GM18507 (cell line): ENCODE results near the gene MRPL24.

Experiments used
- DNase-seq: peaks from one replicate; pipeline ENCODE4 v3.0.0; 2011; ENCODE audit warnings: low read depth; ENCODE audit not compliant: insufficient read length; ENCODE audit errors: extremely low spot score
- FAIRE-seq: peaks from 2 replicates; lab custom pipeline; 2011; peaks lifted over from hg19 to GRCh38; lab: Jason Lieb, UNC

Gene MRPL24

DNA sequence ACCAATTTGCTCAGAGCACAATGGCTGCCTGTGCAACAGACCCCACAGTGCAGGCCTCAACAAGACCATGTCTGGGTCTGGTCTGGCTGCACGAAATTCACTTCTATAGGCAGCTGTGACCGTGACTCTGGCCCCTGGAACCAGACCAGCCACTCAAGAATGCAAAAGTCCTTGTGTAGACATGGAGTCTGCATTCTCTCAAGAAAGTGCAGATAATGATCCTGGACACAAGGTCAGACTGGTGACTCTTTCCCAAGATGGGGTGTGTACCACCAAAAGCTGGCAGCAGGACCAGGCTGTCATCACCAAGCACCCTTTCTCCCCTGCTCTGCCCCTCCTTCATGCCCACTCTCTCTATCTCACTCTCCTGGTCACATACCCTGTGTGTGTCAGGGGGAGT, 19.8 kb downstream of the MRPL24 start:
- DNase-seq (no peak), FAIRE-seq (no peak)

GRCh38 chr1:156717351-156717750, 23.5 kb downstream of the MRPL24 start:
- FAIRE-seq (no peak), DNase-seq (no peak)

- FAIRE-seq (no peak), DNase-seq (no peak)
These were observed 26.1 kb downstream of the MRPL24 start for GRCh38 chr1:156714830-156715229.

DNA sequence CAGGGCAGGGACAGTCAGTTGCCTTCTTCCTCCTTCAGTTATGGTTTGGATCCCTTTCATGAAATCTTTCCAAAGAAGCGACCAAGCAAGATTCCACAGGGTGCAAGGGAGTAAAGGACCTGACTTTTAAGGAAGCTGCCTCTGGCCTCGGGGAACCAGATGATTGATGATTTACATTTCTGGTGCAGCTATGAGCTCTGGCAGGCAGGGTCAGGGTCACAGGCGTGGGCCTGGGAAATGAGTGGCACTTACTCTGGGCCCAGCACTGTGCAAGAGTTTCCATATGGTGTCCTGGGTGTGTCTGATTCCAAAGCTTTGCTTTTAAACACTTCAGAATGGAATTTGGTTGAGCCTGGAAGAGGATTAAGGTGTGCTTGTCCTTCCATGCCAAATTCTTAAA, 28.3 kb downstream of the MRPL24 start:
- FAIRE-seq: no peak

GRCh38 chr1:156711011-156711817, 29.7 kb downstream of the MRPL24 start:
- FAIRE-seq (no peak), DNase-seq (no peak)

More for the DNA sequence above, 28.3 kb downstream of the MRPL24 start:
- DNase-seq: no peak

DNA sequence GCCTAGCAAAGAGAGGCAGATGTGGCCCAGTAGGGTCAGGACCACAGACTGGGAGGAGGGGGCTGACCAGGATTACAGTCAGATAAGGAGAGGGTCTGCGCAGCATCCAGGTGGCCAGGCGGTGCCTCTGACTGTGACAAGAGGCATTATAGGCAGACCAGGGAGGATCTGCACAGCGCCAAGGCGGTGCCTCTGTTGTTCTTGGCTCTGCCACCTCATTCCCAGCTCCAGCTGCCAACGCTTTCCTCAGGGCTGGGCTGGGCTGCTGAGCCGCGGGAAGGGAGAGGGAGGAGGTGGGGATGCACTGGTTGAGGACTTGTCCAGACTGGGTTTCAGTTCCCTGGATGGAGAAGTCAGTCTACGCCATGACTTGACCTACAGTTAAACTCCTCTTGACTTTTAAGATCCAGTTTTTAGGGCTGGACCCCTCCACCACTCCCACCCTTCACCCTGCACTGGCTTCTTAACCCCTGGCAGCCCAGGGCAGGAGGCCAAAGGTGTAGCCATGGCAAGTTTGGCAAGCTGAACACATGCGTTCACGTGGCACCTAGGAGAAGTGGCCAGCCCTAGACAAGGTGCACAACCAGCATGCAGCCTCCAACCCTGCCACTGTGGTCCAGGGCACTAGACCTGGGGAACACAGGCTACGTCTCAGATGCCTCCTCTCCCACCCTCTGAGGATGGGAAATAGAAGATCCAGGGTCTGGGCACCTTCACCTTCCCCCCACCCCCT, 31.0 kb downstream of the MRPL24 start:
- DNase-seq: no peak
- FAIRE-seq: no peak

- FAIRE-seq (no peak), DNase-seq (no peak)
These were observed 31.9 kb downstream of the MRPL24 start for GRCh38 chr1:156709031-156709430.

DNA sequence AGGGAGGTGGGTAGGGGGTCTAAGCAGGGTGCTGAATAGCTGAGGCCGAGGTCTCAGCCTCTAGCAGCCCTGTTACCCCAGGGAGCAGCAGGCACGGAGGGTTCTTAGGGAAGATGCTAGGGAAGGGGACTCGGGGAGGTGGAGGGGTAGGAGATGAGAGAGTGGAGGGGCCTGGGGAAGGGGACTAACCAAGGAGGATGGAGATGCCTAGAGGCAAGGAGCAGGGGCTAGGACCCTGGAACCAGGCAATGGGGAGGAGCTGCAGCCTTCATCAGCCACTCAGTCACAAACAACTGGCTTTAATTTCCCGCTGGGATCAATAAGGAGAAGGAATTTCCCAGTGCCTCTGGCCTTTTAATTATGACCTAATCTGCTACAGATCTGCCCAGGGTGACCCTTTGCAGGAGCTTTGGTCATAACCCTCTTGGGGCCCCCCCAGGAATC, 32.6 kb downstream of the MRPL24 start:
- no peak for FAIRE-seq
- no peak for DNase-seq

DNA sequence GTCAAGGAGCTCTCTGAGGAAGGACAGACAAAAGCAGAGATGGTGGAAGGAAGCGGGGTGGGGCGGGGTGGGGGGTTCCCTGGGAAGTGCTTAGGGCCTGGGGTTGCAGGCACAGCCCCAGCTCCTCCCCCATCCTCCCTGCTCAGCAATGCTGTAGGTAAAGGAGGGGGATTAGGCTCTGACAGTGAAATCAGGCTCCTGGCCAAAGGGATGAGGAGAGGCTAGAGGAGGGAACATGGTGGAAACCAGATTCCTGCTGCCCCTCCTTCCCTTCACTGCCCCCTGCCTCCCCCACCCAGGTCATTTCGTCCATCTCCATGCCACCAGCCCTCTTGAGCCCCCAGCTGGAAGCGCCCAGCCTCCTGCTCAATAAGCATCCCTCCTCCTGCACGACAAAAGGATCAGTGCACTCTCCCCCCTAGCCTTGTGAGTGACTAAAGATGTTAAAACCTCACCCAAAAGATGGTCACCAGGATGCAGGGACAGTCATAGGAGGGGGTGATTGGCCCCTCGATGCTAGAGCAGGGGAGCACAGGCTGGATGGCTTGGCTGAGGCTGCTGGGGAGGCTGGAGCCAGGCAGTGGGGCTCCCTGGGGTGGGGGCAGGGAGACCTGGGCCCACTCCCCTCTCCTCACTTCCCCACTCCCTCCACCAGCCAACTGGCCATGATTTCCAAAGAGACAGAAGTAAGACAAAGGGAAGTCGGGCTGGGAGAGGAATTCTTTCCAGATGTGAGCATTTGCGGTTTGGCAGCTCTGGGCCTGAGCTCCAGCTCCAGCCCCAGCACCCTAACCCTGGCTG, 33.3 kb downstream of the MRPL24 start:
- no peak for FAIRE-seq

DNA sequence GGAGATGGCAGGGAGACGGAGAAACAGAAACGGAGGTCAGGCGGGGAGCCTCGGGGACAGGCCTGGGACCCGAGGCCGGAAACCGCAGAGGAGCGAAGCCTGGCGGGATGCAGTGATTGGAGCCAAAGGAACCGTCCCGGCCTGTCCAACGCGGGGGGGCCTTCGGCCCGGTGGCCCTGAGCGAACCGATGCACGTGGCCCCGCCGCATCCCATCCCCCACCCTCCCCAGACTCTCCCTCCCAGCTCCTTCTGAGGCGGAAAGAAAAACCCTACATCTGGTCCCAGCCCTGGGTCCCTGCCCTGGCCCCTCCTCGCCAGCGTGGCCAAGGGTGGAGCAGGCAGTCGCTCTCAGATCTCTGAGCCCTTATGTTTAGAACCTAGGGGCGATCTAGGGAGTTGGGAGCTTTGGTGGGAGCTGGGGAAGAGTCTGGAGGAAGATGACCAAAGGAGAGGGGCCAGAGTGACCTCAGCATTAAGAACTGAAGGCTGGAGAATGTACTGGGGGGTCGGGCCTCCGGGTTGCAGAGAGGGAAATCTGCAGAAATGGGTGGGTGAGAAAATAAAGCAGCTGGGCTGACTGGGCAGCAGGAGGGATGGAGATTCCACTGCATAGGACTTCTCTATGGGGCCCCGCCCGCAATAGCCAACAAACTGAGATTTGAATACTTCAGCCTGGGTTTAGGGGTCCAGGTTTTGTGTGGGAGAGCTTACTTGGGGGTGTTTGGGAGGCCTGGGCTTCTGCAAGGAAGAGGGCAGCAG, 34.1 kb downstream of the MRPL24 start:
- FAIRE-seq (no peak), DNase-seq (no peak)

More for the DNA sequence above, 33.3 kb downstream of the MRPL24 start:
- DNase-seq: no peak

DNA sequence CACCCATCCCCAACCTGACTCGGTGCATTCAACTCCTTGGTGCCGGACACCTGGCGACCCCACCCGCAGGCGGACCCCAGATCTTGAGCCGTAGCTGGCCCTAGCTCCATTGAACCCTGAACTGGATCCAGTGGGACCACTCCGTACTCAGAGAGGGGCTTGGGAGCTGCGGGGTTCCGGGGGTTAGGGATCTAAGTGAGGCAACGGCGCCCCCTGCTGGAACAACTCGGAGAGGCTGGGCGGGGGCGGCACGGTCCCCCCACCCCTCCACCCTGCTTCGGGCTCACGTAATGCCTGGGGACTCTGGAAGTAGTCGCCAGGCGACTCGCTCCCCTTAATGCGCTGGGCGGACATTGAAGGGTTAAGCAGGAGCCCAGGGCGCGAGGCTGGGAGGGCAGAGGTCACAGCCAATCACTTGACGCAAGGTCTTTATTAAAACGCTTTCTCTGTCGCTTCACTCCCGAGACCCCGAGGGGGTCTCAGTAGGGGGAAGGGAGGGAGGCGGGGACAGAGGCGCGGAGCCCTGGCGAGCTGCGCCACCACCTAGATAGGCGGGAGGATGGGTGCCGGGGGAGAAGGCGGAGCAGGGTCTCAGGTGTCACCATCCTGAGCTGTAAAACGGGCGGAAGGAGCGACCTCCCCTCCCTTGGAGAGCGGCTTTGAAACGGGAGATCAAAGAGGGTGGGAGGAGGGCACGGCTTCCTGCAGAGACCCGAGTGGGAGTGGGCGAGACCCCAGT, 34.8 kb downstream of the MRPL24 start:
- FAIRE-seq: no peak
- no peak for DNase-seq

GRCh38 chr1:156705321-156705917, 35.5 kb downstream of the MRPL24 start, which contains the start of gene CRABP2:
Gene CRABP2 (minus strand): TSS chr1:156705583. CDS start chr1:156705446, 137 bp downstream.
- no peak for DNase-seq
- FAIRE-seq: no peak

GRCh38 chr1:156704930-156705320, 36.0 kb downstream of the MRPL24 start:
- FAIRE-seq (no peak), DNase-seq (no peak)

GRCh38 chr1:156704166-156704711, 36.6 kb downstream of the MRPL24 start:
- no peak for FAIRE-seq
- DNase-seq: no peak

DNA sequence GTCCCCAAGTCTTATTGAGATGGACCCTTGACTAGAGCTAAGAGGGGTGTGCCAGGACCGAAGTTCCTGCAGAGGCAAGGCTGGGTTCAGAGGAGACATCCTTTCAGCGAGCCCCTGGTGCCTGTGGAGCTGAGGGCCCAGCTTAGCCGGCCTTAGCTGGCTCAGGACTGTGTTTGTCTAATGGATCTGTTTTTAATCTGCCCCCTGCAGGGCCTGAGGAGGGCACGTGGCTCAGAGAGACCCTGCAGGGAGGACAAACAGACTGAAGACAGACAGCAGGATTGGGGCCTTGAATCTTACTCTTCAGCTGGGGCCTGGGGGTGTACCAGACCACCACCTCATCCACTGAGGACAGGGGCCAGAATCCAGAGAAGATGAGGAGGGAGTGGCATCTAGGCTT, 37.1 kb downstream of the MRPL24 start:
- FAIRE-seq: no peak
- no peak for DNase-seq

GRCh38 chr1:156703336-156703735, 37.6 kb downstream of the MRPL24 start:
- DNase-seq: no peak
- no peak for FAIRE-seq

- DNase-seq (no peak), FAIRE-seq (no peak)
These were observed 40.0 kb downstream of the MRPL24 start for GRCh38 chr1:156700736-156701531.
